GM12864 (cell line): ENCODE measurements around the gene TBX6.
"Not testable (repeated sequence)": the region's sequence is repeated elsewhere in the genome, so short reads cannot be mapped to it uniquely, and the experiment has no call there.

Source experiments
- DNase-seq: peaks from one replicate; pipeline ENCODE4 v3.0.0-alpha.2; 2011; ENCODE audit warnings: low read depth
- H3K4me3 ChIP-seq: 2 replicates; pipeline ENCODE4 v1.5.1; 2011; ENCODE audit warnings: mild to moderate bottlenecking, low read depth, low read length, control low read depth
- CTCF ChIP-seq: IDR thresholded peaks from 2 replicates; pipeline ENCODE4 v1.5.1; 2011; ENCODE audit warnings: low read depth, mild to moderate bottlenecking, moderate library complexity, low read length, control low read depth, inconsistent platforms; ENCODE audit errors: missing control alignments

Gene TBX6

GRCh38 chr16:30127993-30128392 lies 36.3 kb upstream of the TBX6 start:
- H3K4me3 ChIP-seq, result no peak overlapping the region
- no peak for DNase-seq
- TF ChIP-seq CTCF, result no peak

GRCh38 chr16:30125690-30126089 lies 34.0 kb upstream of the TBX6 start:
- not testable (repeated sequence) for DNase-seq, H3K4me3 ChIP-seq

- H3K4me3 ChIP-seq, result no peak overlapping the region
- TF ChIP-seq CTCF, result no peak
- DNase-seq, result no peak
Observed at GRCh38 chr16:30124985-30125379, 33.3 kb upstream of the TBX6 start.

GRCh38 chr16:30122604-30123160 lies 31.0 kb upstream of the TBX6 start:
- no peak for TF ChIP-seq CTCF
- DNase-seq, result no peak
- peak overlapping the region; percentile 76 for H3K4me3 ChIP-seq

GRCh38 chr16:30121741-30122571 lies 30.2 kb upstream of the TBX6 start:
- peak overlapping the region; percentile 76 for H3K4me3 ChIP-seq
- no peak for TF ChIP-seq CTCF
- no peak for DNase-seq

- DNase-seq, result no peak
- no peak for TF ChIP-seq CTCF
- H3K4me3 ChIP-seq, result no peak overlapping the region
Observed at GRCh38 chr16:30120340-30121105, 28.8 kb upstream of the TBX6 start.

GRCh38 chr16:30119428-30119827 lies 27.7 kb upstream of the TBX6 start:
- no peak for TF ChIP-seq CTCF
- DNase-seq, result no peak
- no peak overlapping the region for H3K4me3 ChIP-seq
